PC-3 (cell line): Measurements from ENCODE around the gene NOTCH1. TPM values are rescaled to one million over a fixed set of nuclear protein-coding genes. Genes with fewer than 3 reads are reported as not detected.

Experiments used
- ATAC-seq: fragments of 200-7000 bp; cut with Tn5 transposase; 2 replicates; pipeline ENCODE4 v1.9.1; 2020; ENCODE audit warnings: mild to moderate bottlenecking, moderate library complexity
- BruUV-seq: library from RNA; stranded (reverse); fragments of 400-500 nt; replicated peaks from 2 replicates; lab custom pipeline; 2021; lab: Mats Ljungman, UMichigan
- CTCF ChIA-PET: fragments of 300-600 bp; sonication (Branson Sonifier 250); formaldehyde crosslinking; loops from one replicate; lab custom pipeline; 2022; ENCODE audit warnings: antibody characterized with exemption; lab: Charles Lee
- POLR2A ChIA-PET: fragments of 300-600 bp; sonication (Branson Sonifier 250); formaldehyde crosslinking; loops from one replicate; lab custom pipeline; 2022; ENCODE audit warnings: antibody characterized with exemption; ENCODE audit not compliant: unreplicated experiment; lab: Charles Lee
- DNase-seq: peaks from one replicate; pipeline ENCODE4 v3.0.0-alpha.2; 2015
- H2AFZ ChIP-seq: fragments of 300-600 bp; sonication (generic); 2 replicates; pipeline ENCODE4 v1.6.0; 2016; ENCODE audit warnings: antibody characterized with exemption, low read length
- H3F3A ChIP-seq: fragments of 300-600 bp; sonication (generic); one replicate; pipeline ENCODE4 v1.6.0; 2017; ENCODE audit warnings: antibody characterized with exemption, low read length, control low read depth, mild to moderate bottlenecking; ENCODE audit not compliant: unreplicated experiment
- H3K27ac ChIP-seq: fragments of 300-600 bp; sonication (generic); 2 replicates; pipeline ENCODE4 v1.5.1; 2016; ENCODE audit warnings: mild to moderate bottlenecking, low read length
- H3K27me3 ChIP-seq: fragments of 300-600 bp; sonication (generic); 2 replicates; pipeline ENCODE4 v1.6.1; 2016; ENCODE audit warnings: low read length, mixed read lengths
- H3K36me3 ChIP-seq: fragments of 300-600 bp; sonication (generic); 2 replicates; pipeline ENCODE4 v1.6.1; 2016; ENCODE audit warnings: low read depth, mixed run types, low read length, mixed read lengths
- H3K4me1 ChIP-seq: fragments of 300-600 bp; sonication (generic); 2 replicates; pipeline ENCODE4 v1.5.1; 2016; ENCODE audit warnings: low read length; ENCODE audit not compliant: insufficient read depth
- H3K4me2 ChIP-seq: fragments of 300-600 bp; sonication (generic); 2 replicates; pipeline ENCODE4 v1.6.0; 2016; ENCODE audit warnings: low read length
- H3K4me3 ChIP-seq: fragments of 300-600 bp; sonication (generic); 2 replicates; pipeline ENCODE4 v1.5.1; 2016; ENCODE audit warnings: mild to moderate bottlenecking, low read length, mixed read lengths
- H3K79me2 ChIP-seq: fragments of 300-600 bp; sonication (generic); 2 replicates; pipeline ENCODE4 v1.6.1; 2017; ENCODE audit warnings: low read length, mixed read lengths
- H3K9ac ChIP-seq: fragments of 300-600 bp; sonication (generic); 2 replicates; pipeline ENCODE4 v1.6.0; 2016; ENCODE audit warnings: mild to moderate bottlenecking, low read length
- H3K9me2 ChIP-seq: fragments of 300-600 bp; sonication (generic); replicated peaks from 2 replicates; pipeline ENCODE4 v1.6.1; 2016; ENCODE audit warnings: mixed run types, low read length, mixed read lengths
- H3K9me3 ChIP-seq: fragments of 300-600 bp; sonication (generic); 2 replicates; pipeline ENCODE4 v1.6.1; 2016; ENCODE audit warnings: low read length, mixed read lengths
- H4K20me1 ChIP-seq: fragments of 300-600 bp; sonication (generic); 2 replicates; pipeline ENCODE4 v1.6.1; 2016; ENCODE audit warnings: low read length, mixed read lengths
- CTCF ChIP-seq: fragments of 300-600 bp; sonication (generic); conservative IDR thresholded peaks from 2 replicates; pipeline ENCODE4 v1.5.1; 2017; ENCODE audit warnings: antibody characterized with exemption, low read depth, mild to moderate bottlenecking, low read length
- EZH2 ChIP-seq: fragments of 300-600 bp; sonication (generic); IDR thresholded peaks from one replicate; pipeline ENCODE4 v1.6.1; 2017; ENCODE audit warnings: antibody characterized with exemption, mild to moderate bottlenecking, low read length; ENCODE audit not compliant: unreplicated experiment
- EZH2phosphoT487 ChIP-seq: fragments of 300-600 bp; sonication (generic); IDR thresholded peaks from 2 replicates; pipeline ENCODE4 v1.6.1; 2018; ENCODE audit warnings: mild to moderate bottlenecking, antibody characterized with exemption, low read length, borderline replicate concordance
- intact Hi-C: fragments of 100-400 bp; cut with micrococcal nuclease; formaldehyde crosslinking; loops from 2 replicates; pipeline ENCODE4 v1.9.0; 2023
- total RNA-seq: library from RNA; depleted of rRNA; stranded (reverse); fragments of >200 nt; gene quantifications from 2 replicates; pipeline ENCODE4 v1.2.3, GENCODE V29; 2014

The NOTCH1 gene
- total RNA-seq, 1 experiment from 2014 or later, result 14.3 TPM

GRCh38 chr9:136521537-136521936 is 24.3 kb downstream of the NOTCH1 start:
- POLR2A ChIA-PET, result no interaction called here
- no peak overlapping the region for H3K27ac ChIP-seq
- no peak overlapping the region for H2AFZ ChIP-seq
- H3K4me2 ChIP-seq, result no peak overlapping the region
- H3K4me3 ChIP-seq, result no peak overlapping the region
- no peaks in the 10 kb centered on the region for H3K4me1 ChIP-seq
- no peak overlapping the region for H3K9ac ChIP-seq
- no TSS peak for BruUV-seq
- H3K36me3 ChIP-seq, result no peaks in the 10 kb centered on the region
- no peaks in the 10 kb centered on the region for H3F3A ChIP-seq
- DNase-seq (no peak), ATAC-seq (no peak)
- no peaks in the 10 kb centered on the region for H3K27me3 ChIP-seq
- no peaks in the 10 kb centered on the region for H3K9me2 ChIP-seq
- CTCF ChIA-PET, result no interaction called here
- H4K20me1 ChIP-seq, result no peaks in the 10 kb centered on the region
- intact Hi-C loops, result no loop called here
- H3K79me2 ChIP-seq, result no peaks in the 10 kb centered on the region
- no peaks in the 10 kb centered on the region for H3K9me3 ChIP-seq
- no peak for TF ChIP-seq EZH2
- no peak for TF ChIP-seq CTCF
- TF ChIP-seq EZH2phosphoT487, result no peak

GRCh38 chr9:136520053-136520540 is 25.8 kb downstream of the NOTCH1 start:
- Histone ChIP-seq H3K4me3 (no peak overlapping the region), H3K36me3 (no peaks in the 10 kb centered on the region), H2AFZ (no peak overlapping the region), H3K79me2 (no peaks in the 10 kb centered on the region), H3K9ac (no peak overlapping the region), H3F3A (no peaks in the 10 kb centered on the region), H3K9me2 (no peaks in the 10 kb centered on the region), H3K4me2 (no peak overlapping the region), H3K9me3 (no peaks in the 10 kb centered on the region), H3K4me1 (no peaks in the 10 kb centered on the region), H4K20me1 (no peaks in the 10 kb centered on the region), H3K27me3 (no peaks in the 10 kb centered on the region), H3K27ac (no peak overlapping the region)
- intact Hi-C loops, result no loop called here
- ATAC-seq (no peak), DNase-seq (no peak)
- TF ChIP-seq CTCF (no peak), EZH2 (no peak), EZH2phosphoT487 (no peak)
- CTCF ChIA-PET, result no interaction called here
- BruUV-seq, result no TSS peak
- POLR2A ChIA-PET, result no interaction called here

GRCh38 chr9:136519263-136520052 is 26.4 kb downstream of the NOTCH1 start:
- Histone ChIP-seq H3K27ac (no peak overlapping the region), H3K9me3 (no peaks in the 10 kb centered on the region), H3K9ac (no peak overlapping the region), H3K4me3 (no peak overlapping the region), H4K20me1 (no peaks in the 10 kb centered on the region), H2AFZ (no peak overlapping the region), H3K36me3 (no peaks in the 10 kb centered on the region), H3K4me2 (no peak overlapping the region), H3K4me1 (no peaks in the 10 kb centered on the region), H3F3A (no peaks in the 10 kb centered on the region), H3K9me2 (no peaks in the 10 kb centered on the region), H3K79me2 (no peaks in the 10 kb centered on the region), H3K27me3 (no peaks in the 10 kb centered on the region)
- ATAC-seq (no peak), DNase-seq (no peak)
- POLR2A ChIA-PET, result no interaction called here
- intact Hi-C loops, result no loop called here
- CTCF ChIA-PET, result no interaction called here
- BruUV-seq, result no TSS peak
- TF ChIP-seq EZH2, result no peak
- TF ChIP-seq CTCF, result no peak
- TF ChIP-seq EZH2phosphoT487, result no peak
